ENCODE results near the gene PDE7B.

Gene PDE7B

GRCh38 chr6:135983718-135984343 is 132.3 kb downstream of the PDE7B start:
- Mint-ChIP-seq H3K9me3 (peaks cover 0 to 2% of the 10 kb centered on the region in 2 donors), H3K27ac (no peak overlapping the region), H3K4me1 (peaks cover 0 to 8% of the 10 kb centered on the region in 2 donors), H3K36me3 (peaks cover 4 to 5% of the 10 kb centered on the region in 2 donors), H3K4me3 (no peak overlapping the region), H3K27me3 (no peaks in the 10 kb centered on the region)
- no peak for ATAC-seq (replicated peaks)
- no peak for DNase-seq

GRCh38 chr6:135985471-135985870 is 134.0 kb downstream of the PDE7B start:
- Mint-ChIP-seq H3K27me3 (no peaks in the 10 kb centered on the region), H3K36me3 (peaks cover 0 to 2% of the 10 kb centered on the region in 2 donors), H3K9me3 (no peaks in the 10 kb centered on the region), H3K4me3 (no peak overlapping the region), H3K4me1 (peaks cover 0 to 8% of the 10 kb centered on the region in 2 donors), H3K27ac (no peak overlapping the region)
- ATAC-seq (replicated peaks) (no peak), DNase-seq (no peak)

GRCh38 chr6:135987226-135987625 is 135.7 kb downstream of the PDE7B start:
- DNase-seq, result no peak
- H3K27me3 Mint-ChIP-seq, result no peaks in the 10 kb centered on the region
- H3K4me3 Mint-ChIP-seq, result no peak overlapping the region
- H3K9me3 Mint-ChIP-seq, result no peaks in the 10 kb centered on the region
- H3K27ac Mint-ChIP-seq, result no peak overlapping the region
- H3K36me3 Mint-ChIP-seq, result peaks cover 0 to 5% of the 10 kb centered on the region in 2 donors
- H3K4me1 Mint-ChIP-seq, result peaks cover 0 to 8% of the 10 kb centered on the region in 2 donors
- no peak for ATAC-seq (replicated peaks)

DNA sequence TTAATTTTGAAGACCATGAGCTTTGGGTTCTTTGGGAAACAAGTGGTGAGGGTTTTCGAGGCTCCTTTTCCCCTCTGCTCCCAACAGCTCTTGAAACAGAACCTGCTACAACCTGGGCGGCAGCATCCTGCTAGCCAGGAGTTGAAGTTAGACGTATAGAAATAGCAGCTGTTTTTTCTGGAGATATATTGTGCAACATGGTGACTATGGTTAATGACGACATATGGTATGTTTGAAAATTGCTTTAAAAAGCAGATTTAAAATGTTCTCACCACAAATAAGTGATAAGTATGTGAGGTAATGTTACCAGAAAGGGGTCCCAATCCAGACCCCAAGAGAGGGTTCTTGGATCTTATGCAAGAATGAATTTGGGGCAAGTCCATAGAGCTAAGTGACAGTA is 138.9 kb downstream of the PDE7B start:
- peaks cover 0 to 3% of the 10 kb centered on the region in 2 donors for H3K36me3 Mint-ChIP-seq
- H3K27me3 Mint-ChIP-seq, result no peaks in the 10 kb centered on the region
- no peak overlapping the region for H3K4me3 Mint-ChIP-seq
- ATAC-seq (replicated peaks) (no peak), DNase-seq (no peak)
- no peak overlapping the region for H3K27ac Mint-ChIP-seq
- H3K4me1 Mint-ChIP-seq, result peaks cover 4 to 22% of the 10 kb centered on the region in 2 donors
- no peaks in the 10 kb centered on the region for H3K9me3 Mint-ChIP-seq

DNA sequence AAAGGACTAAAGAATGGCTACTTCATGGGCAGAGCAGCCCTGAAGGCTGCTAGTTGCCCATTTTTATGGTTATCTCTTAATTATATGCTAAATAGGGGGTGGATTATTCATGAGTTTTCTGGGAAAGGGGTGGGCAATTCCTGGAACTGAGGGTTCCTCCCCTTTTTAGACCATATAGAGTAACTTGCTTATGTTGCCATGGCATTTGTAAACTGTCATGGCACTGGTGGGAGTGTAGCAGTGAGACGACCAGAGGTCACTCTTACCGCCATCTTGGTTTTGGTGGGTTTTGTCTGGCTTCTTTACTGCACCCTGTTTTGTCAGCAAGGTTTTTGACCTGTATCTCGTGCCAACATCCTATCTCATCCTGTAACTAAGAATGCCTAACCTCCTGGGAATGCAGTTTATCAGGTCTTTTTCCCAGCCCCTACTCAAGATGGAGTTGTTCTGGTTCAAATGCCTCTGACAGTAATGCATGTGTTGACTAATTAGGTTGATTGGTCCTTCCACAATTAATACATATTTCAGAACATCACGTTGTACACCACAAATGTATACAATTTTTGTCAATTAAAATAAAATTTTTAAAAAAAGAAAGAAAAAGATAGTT is 139.5 kb downstream of the PDE7B start:
- Mint-ChIP-seq H3K27me3 (no peaks in the 10 kb centered on the region), H3K4me3 (no peak overlapping the region), H3K4me1 (peaks cover 4 to 22% of the 10 kb centered on the region in 2 donors), H3K9me3 (no peaks in the 10 kb centered on the region), H3K36me3 (peaks cover 0 to 3% of the 10 kb centered on the region in 2 donors), H3K27ac (no peak overlapping the region)
- no peak for DNase-seq
- no peak for ATAC-seq (replicated peaks)

DNA sequence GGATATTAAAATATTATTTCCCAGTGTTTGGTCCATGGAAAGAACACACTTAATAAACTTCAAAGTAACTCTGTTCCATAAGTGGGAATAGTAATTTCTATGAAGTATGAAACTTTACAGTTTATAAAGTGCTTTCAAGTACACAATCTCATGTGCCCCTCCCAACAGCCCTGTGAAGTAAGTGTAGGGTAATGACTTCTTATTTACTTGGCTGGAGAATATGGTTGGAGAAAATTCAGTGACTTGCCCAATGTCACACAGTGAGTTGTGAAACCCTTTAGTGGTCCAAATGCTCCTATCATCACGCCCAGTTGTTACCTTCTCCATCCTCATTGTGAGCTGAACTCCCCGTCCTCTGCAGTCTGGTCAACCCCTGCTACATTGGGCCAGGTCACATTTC is 141.2 kb downstream of the PDE7B start:
- Mint-ChIP-seq H3K27me3 (no peaks in the 10 kb centered on the region), H3K9me3 (no peaks in the 10 kb centered on the region), H3K27ac (no peak overlapping the region), H3K4me1 (peaks cover 4 to 22% of the 10 kb centered on the region in 2 donors), H3K4me3 (no peak overlapping the region), H3K36me3 (peaks cover 0 to 3% of the 10 kb centered on the region in 2 donors)
- no peak for ATAC-seq (replicated peaks)
- DNase-seq, result no peak

- no peak overlapping the region for H3K4me3 Mint-ChIP-seq
- H3K4me1 Mint-ChIP-seq, result peaks cover 4 to 22% of the 10 kb centered on the region in 2 donors
- H3K27ac Mint-ChIP-seq, result no peak overlapping the region
- H3K36me3 Mint-ChIP-seq, result peaks cover 0 to 3% of the 10 kb centered on the region in 2 donors
- H3K27me3 Mint-ChIP-seq, result no peaks in the 10 kb centered on the region
- DNase-seq (no peak), ATAC-seq (replicated peaks) (peak in 1 of 2 donors; percentile 44)
- no peaks in the 10 kb centered on the region for H3K9me3 Mint-ChIP-seq
Observed at GRCh38 chr6:135993361-135993760, 141.9 kb downstream of the PDE7B start.

DNA sequence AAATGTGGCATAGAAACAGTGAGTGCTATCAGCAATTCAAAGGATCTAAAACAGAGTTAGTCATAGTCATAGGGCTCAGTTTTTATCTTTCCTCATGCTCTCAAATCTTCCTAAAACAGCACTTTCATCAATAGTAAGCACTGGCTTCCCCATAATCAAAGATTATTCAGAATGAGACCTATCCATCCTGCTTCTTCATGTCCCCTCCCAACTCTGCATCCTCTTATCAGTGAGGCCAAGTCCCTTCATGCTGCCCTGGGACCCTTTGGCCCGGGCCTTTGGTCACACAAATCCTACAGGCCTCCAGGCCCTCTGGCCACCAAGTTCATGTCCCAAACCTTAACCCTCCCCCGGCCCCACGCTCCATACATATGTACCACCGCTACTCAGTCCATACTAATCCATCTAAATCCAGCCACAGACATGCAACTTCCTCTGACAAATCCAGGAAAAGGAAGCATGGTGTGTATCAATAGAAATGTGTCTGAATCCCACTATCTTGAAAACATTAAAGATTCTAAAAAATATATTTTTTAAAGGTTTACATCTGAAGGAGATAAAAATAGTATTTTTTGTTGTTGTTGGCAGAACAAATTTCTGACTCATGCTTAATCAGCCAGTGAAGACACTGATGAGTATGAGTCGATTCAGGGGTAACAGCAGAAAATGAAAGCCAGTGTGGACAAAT is 143.5 kb downstream of the PDE7B start:
- Mint-ChIP-seq H3K4me3 (no peak overlapping the region), H3K4me1 (peaks cover 4 to 22% of the 10 kb centered on the region in 2 donors), H3K27ac (no peak overlapping the region), H3K27me3 (no peaks in the 10 kb centered on the region), H3K9me3 (peaks cover 2 to 5% of the 10 kb centered on the region in 2 donors), H3K36me3 (peaks cover 7 to 9% of the 10 kb centered on the region in 2 donors)
- ATAC-seq (replicated peaks), result peak in 1 of 2 donors; percentile 57
- no peak for DNase-seq

- ATAC-seq (replicated peaks) (no peak), DNase-seq (no peak)
- Mint-ChIP-seq H3K4me1 (peaks cover 4 to 22% of the 10 kb centered on the region in 2 donors), H3K27me3 (no peaks in the 10 kb centered on the region), H3K36me3 (peaks cover 12 to 14% of the 10 kb centered on the region in 2 donors), H3K27ac (no peak overlapping the region), H3K4me3 (no peak overlapping the region), H3K9me3 (peaks cover 5 to 6% of the 10 kb centered on the region in 2 donors)
Observed at GRCh38 chr6:135995545-135995898, 144.0 kb downstream of the PDE7B start.

- Mint-ChIP-seq H3K4me1 (peaks cover 4 to 22% of the 10 kb centered on the region in 2 donors), H3K27me3 (no peaks in the 10 kb centered on the region), H3K4me3 (no peak overlapping the region), H3K27ac (no peak overlapping the region), H3K36me3 (peaks cover 11 to 13% of the 10 kb centered on the region in 2 donors), H3K9me3 (peaks cover 5 to 6% of the 10 kb centered on the region in 2 donors)
- ATAC-seq (replicated peaks), result no peak
- no peak for DNase-seq
Observed at GRCh38 chr6:135996668-135997067, 145.2 kb downstream of the PDE7B start.

DNA sequence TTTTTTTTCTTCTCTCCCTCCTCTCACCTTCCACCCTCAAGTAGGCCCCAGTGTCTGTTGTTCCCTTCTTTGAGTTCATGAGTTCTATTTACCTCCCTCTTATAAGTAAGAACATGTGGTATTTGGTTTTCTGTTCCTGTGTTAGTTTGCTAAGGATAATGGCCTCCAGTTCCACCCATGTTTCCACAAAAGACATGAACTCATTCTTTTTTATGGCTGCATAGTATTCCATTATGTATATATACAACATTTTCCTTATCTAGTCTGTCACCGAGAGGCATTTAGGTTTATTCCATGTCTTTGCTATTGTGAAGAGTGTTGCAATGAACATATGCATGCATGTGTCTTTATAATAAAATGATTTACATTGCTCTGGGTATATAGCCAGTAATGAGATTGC is 147.9 kb downstream of the PDE7B start:
- Mint-ChIP-seq H3K4me3 (no peak overlapping the region), H3K27ac (no peak overlapping the region), H3K36me3 (peaks cover 11 to 13% of the 10 kb centered on the region in 2 donors), H3K4me1 (peaks cover 2 to 6% of the 10 kb centered on the region in 2 donors), H3K27me3 (no peaks in the 10 kb centered on the region), H3K9me3 (peaks cover 6 to 9% of the 10 kb centered on the region in 2 donors)
- DNase-seq (no peak), ATAC-seq (replicated peaks) (no peak)

DNA sequence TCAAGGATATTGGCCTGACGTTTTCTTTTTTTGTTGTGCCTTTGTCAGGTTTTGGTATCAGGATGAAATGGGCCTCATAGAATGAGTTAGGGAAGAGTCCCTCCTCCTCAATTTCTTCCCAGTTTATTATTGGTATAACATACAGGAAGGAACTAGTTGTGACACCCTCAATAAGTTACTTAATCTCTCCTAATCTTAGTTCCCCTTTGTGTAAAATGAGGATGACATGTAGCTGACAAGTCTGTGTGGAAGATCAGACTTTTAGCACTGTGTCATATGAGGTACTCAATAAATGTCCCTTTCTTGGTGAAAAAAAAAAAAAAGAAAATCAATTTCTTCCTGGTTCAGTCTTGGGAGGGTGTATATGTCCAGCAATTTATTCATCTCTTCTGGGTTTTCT is 155.8 kb downstream of the PDE7B start:
- no peaks in the 10 kb centered on the region for H3K27me3 Mint-ChIP-seq
- DNase-seq (no peak), ATAC-seq (replicated peaks) (no peak)
- no peak overlapping the region for H3K27ac Mint-ChIP-seq
- H3K4me3 Mint-ChIP-seq, result no peak overlapping the region
- peaks cover 0 to 2% of the 10 kb centered on the region in 2 donors for H3K36me3 Mint-ChIP-seq
- no peaks in the 10 kb centered on the region for H3K4me1 Mint-ChIP-seq
- H3K9me3 Mint-ChIP-seq, result peaks cover 12 to 14% of the 10 kb centered on the region in 2 donors

DNA sequence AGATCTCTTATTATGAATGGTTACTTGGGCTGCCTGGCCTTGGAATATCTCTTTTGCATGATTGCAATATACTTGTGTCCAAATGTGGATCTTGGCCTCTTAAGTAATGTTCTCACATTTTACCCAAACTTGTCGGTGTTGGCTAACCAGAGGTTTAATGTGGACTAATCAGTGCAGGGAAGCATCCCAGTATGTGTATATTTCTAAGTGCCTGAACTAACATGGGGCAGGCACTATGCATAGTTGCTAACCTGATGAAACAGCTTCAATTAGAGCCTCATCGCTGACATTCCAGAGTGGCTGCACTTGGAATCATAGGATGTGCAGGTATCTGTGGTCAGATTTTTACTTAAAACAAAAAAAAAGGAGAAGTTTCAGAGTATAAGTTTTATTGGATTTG is 160.0 kb downstream of the PDE7B start:
- Mint-ChIP-seq H3K4me3 (no peak overlapping the region), H3K27me3 (no peaks in the 10 kb centered on the region), H3K4me1 (no peaks in the 10 kb centered on the region), H3K9me3 (peaks cover 9% of the 10 kb centered on the region in 2 donors), H3K27ac (no peak overlapping the region), H3K36me3 (peaks cover 6 to 7% of the 10 kb centered on the region in 2 donors)
- DNase-seq (no peak), ATAC-seq (replicated peaks) (no peak)

DNA sequence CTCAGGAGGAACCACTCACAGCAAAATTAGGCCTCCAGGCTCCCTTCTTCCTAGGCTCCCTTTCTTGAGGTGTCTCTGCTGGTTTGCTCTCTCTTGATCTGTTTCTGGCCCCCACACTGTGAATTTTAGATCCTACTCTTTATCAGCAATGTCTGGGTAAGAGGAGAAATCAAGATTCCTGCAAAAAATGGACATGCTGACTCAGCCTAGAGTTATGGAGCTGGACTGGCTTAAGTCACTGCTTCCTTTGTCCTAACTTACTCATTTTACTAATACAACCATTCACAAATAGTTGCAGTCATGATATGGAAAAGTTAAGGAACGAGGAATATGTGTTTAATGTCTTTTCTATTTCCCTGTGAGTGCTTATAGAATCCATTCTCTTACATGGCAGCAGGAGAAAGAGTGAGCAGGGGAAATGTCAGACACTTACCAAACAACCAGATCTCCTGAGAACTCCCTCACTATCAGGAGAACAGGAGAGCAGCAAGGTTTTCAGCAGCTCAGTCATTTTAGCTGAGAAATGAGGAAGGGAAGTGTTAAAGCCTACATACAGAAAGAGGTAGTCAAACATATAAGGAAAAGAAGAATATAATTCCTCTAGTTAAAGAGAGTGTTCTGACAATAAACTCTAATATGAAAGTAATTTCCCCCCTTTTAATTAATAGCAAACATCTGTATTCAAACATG is 160.8 kb downstream of the PDE7B start:
- no peaks in the 10 kb centered on the region for H3K4me1 Mint-ChIP-seq
- ATAC-seq (replicated peaks) (no peak), DNase-seq (no peak)
- H3K27me3 Mint-ChIP-seq, result no peaks in the 10 kb centered on the region
- peaks cover 3% of the 10 kb centered on the region in 2 donors for H3K9me3 Mint-ChIP-seq
- no peak overlapping the region for H3K27ac Mint-ChIP-seq
- peaks cover 5 to 6% of the 10 kb centered on the region in 2 donors for H3K36me3 Mint-ChIP-seq
- H3K4me3 Mint-ChIP-seq, result no peak overlapping the region

Measured in stimulated activated naive B cell treated with anti-CD40 and anti-IgM and Interleukin-4, amounts not matched to agents 10 μg/mL and 1 μg/mL and 100 μg/mL, for 72 hours (primary cell).